ENCODE measurements around the gene TRPM5. TPM values are rescaled to one million over a fixed set of nuclear protein-coding genes. Genes with fewer than 3 reads are reported as not detected.
A peak's percentile ranks its signal among the peaks of the same experiment; 100 is the strongest.

Gene TRPM5
- total and polyA plus RNA-seq, 2 donors (not counting 1 experiment from before 2014, with no cell fraction given): 0.03 TPM; not detected in 1

GRCh38 chr11:2421226-2421994 lies 22.9 kb downstream of the TRPM5 start:
- ChIA-PET CTCF (interaction anchor here (0.5 to 11.1 kb wide), 47 partner anchors 10 to 988 kb away, joined by 3 to 583 read pairs (median 4); partner anchors contain the start of genes ASCL2, C11orf21, CD81 and TSPAN32), POLR2A (interaction anchor here (0.6 to 2.5 kb wide), 3 partner anchors 110 to 119 kb away, joined by 3 to 22 read pairs (median 18); partner anchors contain the start of genes C11orf21 and TSPAN32)
- Histone ChIP-seq H3K36me3 (replicated peaks in 1 of 2; ENCODE audit: control extremely low read depth in 1 of 2, control insufficient read depth in 1 of 2, extremely low read depth in 1 of 2, insufficient read depth in 2 of 2, low read length in 1 of 2) (no peaks in the 10 kb centered on the region), H4K20me1 (ENCODE audit: control insufficient read depth, insufficient read depth, low read length, poor library complexity, severe bottlenecking) (no peaks in the 10 kb centered on the region), H3K27ac (ENCODE audit: low read length in 2 of 2) (no peak overlapping the region), H3K9me3 (ENCODE audit: control extremely low read depth in 1 of 3, control insufficient read depth in 2 of 3, insufficient read depth in 1 of 3, low read length in 2 of 3) (peaks cover 0 to 2% (median 0%) of the 10 kb centered on the region in 3 donors), H3K4me1 (ENCODE audit: control insufficient read depth in 2 of 2, insufficient read depth in 2 of 2, low read length in 2 of 2) (peaks cover 5 to 15% of the 10 kb centered on the region in 2 donors), H3K4me2 (replicated peaks; ENCODE audit: low read depth, low read length, poor library complexity, severe bottlenecking) (no peak overlapping the region), H3K79me2 (ENCODE audit: control insufficient read depth, insufficient read depth, low read length) (no peaks in the 10 kb centered on the region), H3K9ac (ENCODE audit: low read length) (no peak overlapping the region), H2AFZ (ENCODE audit: insufficient read depth, low read depth, low read length, poor library complexity, severe bottlenecking) (no peak overlapping the region), H3K4me3 (ENCODE audit: control extremely low read depth in 1 of 5, extremely low read depth in 1 of 5, insufficient read depth in 1 of 5, low read depth in 2 of 5, low read length in 4 of 5) (no peak overlapping the region), H3K27me3 (replicated peaks in 1 of 4; ENCODE audit: control extremely low read depth in 1 of 4, control insufficient read depth in 3 of 4, insufficient read depth in 4 of 4, low read length in 3 of 4) (peaks cover 0 to 3% (median 0%) of the 10 kb centered on the region in 4 experiments)
- ATAC-seq (ENCODE audit: low read depth) (no peak), DNase-seq (peak; percentile 27)
- TF ChIP-seq EZH2 (IDR thresholded peaks at IDR 0.05; ENCODE audit: borderline replicate concordance, insufficient read depth, low read depth, low read length, poor library complexity, severe bottlenecking): no peak
- no peak for TF ChIP-seq CTCF (IDR thresholded peaks at IDR 0.05)
- 81% methylated on average over 19 of the region's 19 CpGs for WGBS (ENCODE audit: insufficient coverage)
- H3K27ac Mint-ChIP-seq: no peak overlapping the region
- no peaks in the 10 kb centered on the region for H3K27me3 Mint-ChIP-seq
- intact Hi-C loops (cut with micrococcal nuclease): no loop called here
- no peak overlapping the region for H3K4me3 Mint-ChIP-seq
- peaks cover 3% of the 10 kb centered on the region for H3K4me1 Mint-ChIP-seq
- no peaks in the 10 kb centered on the region for H3K9me3 Mint-ChIP-seq (ENCODE audit: insufficient read depth)
